HFFc6 (cell line): ENCODE results near the gene STON1. TPM values are rescaled to one million over a fixed set of nuclear protein-coding genes. Genes with fewer than 3 reads are reported as not detected.
"Not testable (repeated sequence)": the region's sequence is repeated elsewhere in the genome, so short reads cannot be mapped to it uniquely, and the experiment has no call there.

Experiments
- DNase-seq: peaks from one replicate; pipeline ENCODE4 v3.0.0-alpha.2; 2018
- H3K27ac Mint-ChIP-seq: 2 replicates; pipeline ENCODE4 v1.8.0; 2020; ENCODE audit warnings: mild to moderate bottlenecking, mixed read lengths
- H3K27me3 Mint-ChIP-seq: 2 replicates; pipeline ENCODE4 v1.8.0; 2021; ENCODE audit warnings: mild to moderate bottlenecking, moderate library complexity, mixed read lengths; ENCODE audit not compliant: insufficient read depth
- H3K36me3 Mint-ChIP-seq: 2 replicates; pipeline ENCODE4 v1.8.0; 2021; ENCODE audit warnings: low read depth, mixed read lengths
- H3K4me1 Mint-ChIP-seq: 2 replicates; pipeline ENCODE4 v1.8.0; 2020; ENCODE audit warnings: low read depth, mixed read lengths
- H3K4me3 Mint-ChIP-seq: 2 replicates; pipeline ENCODE4 v1.8.0; 2020; ENCODE audit warnings: mild to moderate bottlenecking, moderate library complexity, mixed read lengths
- H3K9me3 Mint-ChIP-seq: 2 replicates; pipeline ENCODE4 v1.8.0; 2020; ENCODE audit warnings: mild to moderate bottlenecking, mixed read lengths
- CTCF ChIP-seq: fragments of 200-600 bp; sonication (generic); IDR thresholded peaks from 2 replicates; pipeline ENCODE4 v1.5.0; 2021; ENCODE audit warnings: antibody characterized with exemption, mild to moderate bottlenecking
- total RNA-seq, 6 experiments: library from RNA; stranded (reverse); fragmentation: NEBNext Ultra II Directional; extraction: Animal tissue kit (Norgen Biotek cat#: 25700); gene quantifications; 2 replicates in 1 of 6; 3 replicates in 5 of 6; pipeline ENCODE4 v1.2.3, GENCODE V29; 2021

The STON1 gene
- total RNA-seq, 6 experiments from 2014 or later, result 1.3 to 4.3 (median 3.1) TPM

DNA sequence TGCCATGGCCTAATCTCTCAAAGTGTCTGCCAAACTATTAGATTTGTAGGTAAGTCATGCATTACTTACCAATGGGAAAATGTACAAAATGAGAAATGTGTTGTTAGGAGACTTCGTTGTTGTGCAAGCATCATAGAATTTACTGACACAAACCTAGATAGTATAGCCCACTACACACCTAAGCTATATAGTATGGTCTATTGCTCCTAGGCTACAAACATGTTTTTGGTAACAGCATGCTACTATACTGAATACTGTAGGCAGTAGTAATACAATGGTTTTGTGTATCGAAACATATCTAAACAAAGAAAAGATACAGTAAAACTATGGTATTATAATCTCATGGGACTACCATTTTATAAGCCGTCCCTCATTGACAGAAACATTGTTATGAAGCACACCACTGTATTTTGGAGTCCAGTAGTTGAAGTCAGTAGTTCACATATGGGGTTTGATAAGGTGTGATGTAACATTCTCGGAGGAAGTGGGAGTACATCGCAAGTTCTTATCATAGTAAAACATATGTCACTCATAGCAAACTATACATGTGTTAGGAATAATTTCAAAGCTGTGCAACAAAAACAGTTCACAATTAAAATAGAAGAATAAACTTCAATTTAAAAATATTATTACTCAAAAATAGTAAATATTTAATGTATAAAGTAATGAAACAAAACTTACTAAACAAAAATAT, 75.7 kb downstream of the STON1 start:
- Mint-ChIP-seq H3K4me3 (no peak overlapping the region), H3K9me3 (no peaks in the 10 kb centered on the region), H3K27me3 (peaks cover 3% of the 10 kb centered on the region; the same call in 1 of the 2 replicates), H3K36me3 (no peaks in the 10 kb centered on the region), H3K27ac (no peak overlapping the region), H3K4me1 (peaks cover 18% of the 10 kb centered on the region)
- DNase-seq, result no peak
- no peak for TF ChIP-seq CTCF

GRCh38 chr2:48607307-48608014, 77.5 kb downstream of the STON1 start:
- peaks cover 18% of the 10 kb centered on the region for H3K4me1 Mint-ChIP-seq

DNA sequence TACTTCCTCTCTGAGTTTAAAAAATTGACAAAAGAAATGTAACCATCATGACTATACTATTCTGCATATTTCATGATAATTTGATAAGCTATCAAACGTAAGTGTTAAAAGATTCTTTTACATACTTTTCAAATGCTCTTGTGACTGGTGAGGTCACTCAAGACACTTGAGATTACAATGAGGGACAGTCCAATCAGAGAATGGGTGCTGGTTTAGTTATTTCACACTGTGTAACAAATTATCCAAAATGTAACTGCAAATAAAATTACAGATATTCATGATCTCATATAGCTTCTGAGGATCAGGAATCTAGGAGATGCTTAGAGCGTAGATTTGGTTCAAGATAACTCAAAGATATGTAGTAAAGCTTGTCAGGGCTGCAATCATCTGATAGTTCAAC, 83.3 kb downstream of the STON1 start:
- Mint-ChIP-seq H3K36me3 (peaks cover 5% of the 10 kb centered on the region; the same call in 1 of the 2 replicates), H3K27ac (no peak overlapping the region)

More at GRCh38 chr2:48607307-48608014, 77.5 kb downstream of the STON1 start:
- peak; percentile 19 for DNase-seq
- TF ChIP-seq CTCF, result no peak
- Mint-ChIP-seq H3K27me3 (peaks cover 3% of the 10 kb centered on the region; the same call in 1 of the 2 replicates), H3K27ac (no peak overlapping the region), H3K4me3 (peak overlapping the region; percentile 52), H3K9me3 (no peaks in the 10 kb centered on the region), H3K36me3 (no peaks in the 10 kb centered on the region)

DNA sequence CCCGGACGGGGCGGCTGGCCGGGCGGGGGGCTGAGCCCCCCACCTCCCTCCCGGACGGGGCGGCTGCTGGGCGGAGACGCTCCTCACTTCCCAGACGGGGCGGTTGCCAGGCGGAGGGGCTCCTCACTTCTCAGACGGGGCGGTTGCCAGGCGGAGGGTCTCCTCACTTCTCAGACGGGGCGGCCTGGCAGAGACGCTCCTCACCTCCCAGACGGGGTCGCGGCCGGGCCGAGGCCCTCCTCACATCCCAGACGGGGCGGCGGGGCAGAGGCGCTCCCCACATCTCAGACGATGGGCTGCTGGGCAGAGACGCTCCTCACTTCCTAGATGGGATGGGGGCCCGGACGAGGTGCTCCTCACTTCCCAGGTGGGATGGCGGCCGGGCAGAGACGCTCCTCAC, 84.6 kb downstream of the STON1 start:
- H3K4me3 Mint-ChIP-seq, DNase-seq, H3K4me1 Mint-ChIP-seq, H3K27me3 Mint-ChIP-seq, H3K36me3 Mint-ChIP-seq, H3K9me3 Mint-ChIP-seq, H3K27ac Mint-ChIP-seq: not testable (repeated sequence)

More for the DNA sequence above, 83.3 kb downstream of the STON1 start:
- DNase-seq, result no peak
- H3K4me3 Mint-ChIP-seq, result no peak overlapping the region
- no peak for TF ChIP-seq CTCF
- peaks cover 6% of the 10 kb centered on the region for H3K9me3 Mint-ChIP-seq
- H3K27me3 Mint-ChIP-seq, result peaks cover 3% of the 10 kb centered on the region; the same call in 1 of the 2 replicates
- peaks cover 4% of the 10 kb centered on the region for H3K4me1 Mint-ChIP-seq

DNA sequence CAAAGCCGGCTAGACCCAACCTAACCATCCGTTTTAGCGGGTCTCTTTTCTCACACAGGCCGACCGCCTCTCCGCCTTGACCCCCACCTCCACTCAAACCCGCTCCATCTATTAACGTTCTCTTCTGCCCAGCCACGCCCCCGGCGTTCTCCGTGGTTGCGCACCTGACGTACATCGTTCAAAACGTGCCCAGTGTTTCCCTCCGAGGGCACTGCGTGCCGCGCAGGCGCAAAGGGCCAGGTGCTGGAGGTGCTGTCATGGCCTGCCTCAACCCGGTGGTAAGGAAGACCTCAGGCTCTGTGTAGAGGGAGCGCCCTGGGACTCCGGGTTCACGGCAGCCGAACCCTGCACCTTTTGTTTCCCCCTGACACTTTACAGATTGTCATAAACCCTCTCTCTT, 87.7 kb downstream of the STON1 start, which contains the start of gene GTF2A1L:
TSS of gene GTF2A1L (plus strand) at position 239 of the 400 bp plus-strand sequence. CDS start at position 258, 19 bp downstream.
- Mint-ChIP-seq H3K4me1 (no peaks in the 10 kb centered on the region), H3K36me3 (peaks cover 5% of the 10 kb centered on the region; the same call in 1 of the 2 replicates), H3K27ac (no peak within 1 kb of the TSS), H3K27me3 (no peaks in the 10 kb centered on the region), H3K9me3 (peaks cover 6% of the 10 kb centered on the region), H3K4me3 (no peak within 1 kb of the TSS)
- TF ChIP-seq CTCF, result no peak
- no peak for DNase-seq

DNA sequence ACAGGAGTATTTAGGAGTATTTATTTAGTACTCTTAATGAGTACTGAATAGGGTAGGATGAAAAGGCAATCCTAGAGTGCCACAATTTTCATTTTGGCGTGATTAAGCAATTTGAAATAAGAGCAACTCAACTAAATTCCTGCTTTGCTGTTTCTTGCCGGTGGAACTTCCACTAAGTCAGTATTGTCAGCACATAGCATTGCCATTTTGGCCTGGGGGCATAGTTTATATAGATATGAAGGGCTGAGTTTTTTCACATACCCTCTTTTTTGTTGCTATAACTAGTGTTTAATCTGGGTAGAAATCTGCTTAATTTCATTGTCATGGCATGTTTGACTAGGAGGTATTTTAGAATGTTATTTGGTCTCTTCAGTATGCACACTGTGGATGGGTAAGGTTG, 89.6 kb downstream of the STON1 start:
- Mint-ChIP-seq H3K4me3 (no peak overlapping the region), H3K4me1 (no peaks in the 10 kb centered on the region), H3K9me3 (no peaks in the 10 kb centered on the region), H3K36me3 (no peaks in the 10 kb centered on the region), H3K27ac (no peak overlapping the region), H3K27me3 (no peaks in the 10 kb centered on the region)
- no peak for TF ChIP-seq CTCF
- no peak for DNase-seq
